Retinal pigment epithelial cell (primary cell): ENCODE results near the gene C4orf36.

Experiments used
- DNase-seq: peaks from one replicate; pipeline ENCODE4 v3.0.0-alpha.2; 2010; ENCODE audit warnings: low read depth
- H3K4me3 ChIP-seq: 2 replicates; pipeline ENCODE4 v1.5.1; 2011; ENCODE audit warnings: mild to moderate bottlenecking, low read length, control low read depth, moderate library complexity
- TF ChIP-seq, protein P1 (sequence below): conservative IDR thresholded peaks from 2 replicates; pipeline ENCODE4 v1.5.1; 2011; ENCODE audit warnings: low read depth, low read length, control low read depth, inconsistent platforms

Gene C4orf36

DNA sequence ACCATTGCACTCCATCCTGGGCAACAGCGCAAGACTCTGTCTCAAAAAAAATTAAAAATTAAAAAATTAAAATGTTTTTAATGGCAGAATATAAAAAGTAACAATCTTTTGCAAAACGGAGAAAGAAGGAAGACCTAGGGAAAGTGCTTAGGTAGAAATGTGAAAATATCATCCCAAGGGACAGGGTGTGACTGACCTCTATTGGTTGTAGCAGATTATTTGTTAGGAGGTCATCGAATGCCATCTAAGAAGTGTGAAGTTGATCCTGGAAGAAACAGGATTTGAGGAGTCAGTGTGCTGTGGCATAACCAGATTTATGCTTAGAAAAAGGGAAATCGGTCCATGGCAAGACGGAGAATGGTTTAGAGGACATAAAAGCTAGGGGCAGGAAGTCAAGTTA, 18.1 kb upstream of the C4orf36 start:
- no peak overlapping the region for H3K4me3 ChIP-seq
- DNase-seq, result no peak
- TF ChIP-seq, protein P1, sequence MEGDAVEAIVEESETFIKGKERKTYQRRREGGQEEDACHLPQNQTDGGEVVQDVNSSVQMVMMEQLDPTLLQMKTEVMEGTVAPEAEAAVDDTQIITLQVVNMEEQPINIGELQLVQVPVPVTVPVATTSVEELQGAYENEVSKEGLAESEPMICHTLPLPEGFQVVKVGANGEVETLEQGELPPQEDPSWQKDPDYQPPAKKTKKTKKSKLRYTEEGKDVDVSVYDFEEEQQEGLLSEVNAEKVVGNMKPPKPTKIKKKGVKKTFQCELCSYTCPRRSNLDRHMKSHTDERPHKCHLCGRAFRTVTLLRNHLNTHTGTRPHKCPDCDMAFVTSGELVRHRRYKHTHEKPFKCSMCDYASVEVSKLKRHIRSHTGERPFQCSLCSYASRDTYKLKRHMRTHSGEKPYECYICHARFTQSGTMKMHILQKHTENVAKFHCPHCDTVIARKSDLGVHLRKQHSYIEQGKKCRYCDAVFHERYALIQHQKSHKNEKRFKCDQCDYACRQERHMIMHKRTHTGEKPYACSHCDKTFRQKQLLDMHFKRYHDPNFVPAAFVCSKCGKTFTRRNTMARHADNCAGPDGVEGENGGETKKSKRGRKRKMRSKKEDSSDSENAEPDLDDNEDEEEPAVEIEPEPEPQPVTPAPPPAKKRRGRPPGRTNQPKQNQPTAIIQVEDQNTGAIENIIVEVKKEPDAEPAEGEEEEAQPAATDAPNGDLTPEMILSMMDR, result peak; percentile 5

DNA sequence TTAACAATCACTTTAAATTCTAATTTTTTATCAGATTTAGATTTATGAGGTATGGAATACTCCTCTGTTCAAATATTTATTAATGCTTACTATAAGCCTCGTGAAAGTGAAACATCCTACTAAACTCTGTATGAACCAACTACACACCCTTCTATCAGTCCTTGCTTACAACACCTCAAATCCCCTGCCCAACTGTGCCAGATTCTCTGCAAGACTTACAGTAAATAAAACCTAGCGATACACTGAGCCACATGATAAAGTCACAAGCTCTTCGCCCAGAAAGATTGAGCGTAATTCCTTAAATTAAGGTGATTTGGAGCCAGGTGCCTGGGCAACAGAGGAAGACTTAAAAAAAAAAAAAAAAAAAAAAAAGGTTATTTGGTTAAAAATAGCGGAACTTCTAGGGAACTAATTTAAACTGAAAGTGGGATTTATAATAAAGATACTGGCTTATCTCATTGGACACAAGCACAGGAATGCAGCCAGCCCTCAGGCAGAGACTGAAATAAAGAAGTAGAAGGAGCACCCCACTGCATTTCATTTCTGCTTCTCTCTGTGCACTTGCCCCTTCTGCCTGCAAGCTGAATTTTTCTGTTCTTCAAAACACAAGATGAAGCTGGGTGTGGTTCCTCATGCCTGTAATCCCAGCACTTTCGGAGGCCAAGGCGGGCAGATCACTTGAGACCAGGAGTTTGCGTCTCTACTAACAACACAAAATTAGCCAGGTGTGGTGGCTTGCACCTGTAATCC, 17.5 kb upstream of the C4orf36 start:
- H3K4me3 ChIP-seq, result peak overlapping the region; percentile 22
- TF ChIP-seq, protein P1, result no peak
- peak; percentile 61 for DNase-seq

DNA sequence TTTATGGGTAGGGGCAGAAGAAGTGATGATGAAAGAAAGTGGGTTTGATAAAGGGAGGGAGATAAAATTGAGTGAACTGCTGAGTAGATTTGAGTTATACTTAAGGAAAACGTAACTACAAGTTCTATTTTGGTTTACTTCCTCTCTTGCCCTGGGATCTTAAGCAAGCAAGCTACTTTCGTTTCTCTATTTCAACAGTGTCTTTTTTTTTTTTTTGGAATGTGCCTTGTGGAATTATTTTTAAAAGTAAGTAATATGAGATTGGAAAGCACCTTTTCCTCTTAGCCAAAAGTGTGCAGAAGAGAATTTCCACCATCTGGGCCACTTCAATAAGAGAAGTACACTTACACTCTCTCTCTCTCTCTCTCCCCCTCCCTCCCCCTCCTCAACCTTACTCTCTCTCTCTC, 16.0 kb upstream of the C4orf36 start:
- H3K4me3 ChIP-seq, result no peak overlapping the region
- TF ChIP-seq, protein P1, result no peak
- no peak for DNase-seq

DNA sequence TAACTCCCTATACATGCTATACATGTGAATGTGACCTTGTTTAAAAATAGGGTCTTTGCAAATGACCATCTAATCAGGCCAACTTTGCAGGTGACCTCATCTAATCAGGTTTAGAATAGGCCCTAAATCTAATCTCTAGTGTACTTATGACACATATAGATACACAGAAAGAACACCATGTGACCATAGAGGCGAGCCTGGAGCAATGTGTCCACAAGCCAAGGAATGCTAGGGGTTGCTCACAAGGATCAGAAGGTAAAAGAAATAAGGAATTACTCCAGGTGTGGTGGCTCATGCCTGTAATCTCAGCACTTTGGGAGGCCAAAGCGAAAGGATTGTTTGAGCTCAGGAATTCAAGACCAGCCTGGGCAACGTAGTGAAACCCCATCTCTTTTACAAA, 9.6 kb upstream of the C4orf36 start:
- no peak overlapping the region for H3K4me3 ChIP-seq
- DNase-seq, result no peak
- TF ChIP-seq, protein P1, result no peak

DNA sequence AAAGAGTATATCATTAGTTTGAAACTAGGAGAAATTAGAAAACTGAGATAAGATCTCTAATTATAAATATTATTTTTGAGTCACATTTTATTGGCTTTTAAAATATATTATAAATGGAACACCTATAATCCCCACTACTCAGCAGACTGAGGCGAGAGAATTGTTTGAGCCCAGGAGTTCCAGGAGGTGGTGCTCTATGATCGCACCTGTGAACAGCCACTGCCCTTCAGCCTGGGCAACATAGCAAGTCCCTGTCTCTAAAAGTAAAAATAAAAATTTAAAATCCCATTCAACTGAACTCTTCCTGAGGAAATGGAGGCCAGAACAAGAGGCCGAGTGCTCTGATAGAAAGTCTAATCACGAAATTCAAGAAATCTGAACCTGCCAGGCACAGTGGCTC, 6.3 kb upstream of the C4orf36 start:
- no peak for DNase-seq
- TF ChIP-seq, protein P1, result peak; percentile 27
- no peak overlapping the region for H3K4me3 ChIP-seq

DNA sequence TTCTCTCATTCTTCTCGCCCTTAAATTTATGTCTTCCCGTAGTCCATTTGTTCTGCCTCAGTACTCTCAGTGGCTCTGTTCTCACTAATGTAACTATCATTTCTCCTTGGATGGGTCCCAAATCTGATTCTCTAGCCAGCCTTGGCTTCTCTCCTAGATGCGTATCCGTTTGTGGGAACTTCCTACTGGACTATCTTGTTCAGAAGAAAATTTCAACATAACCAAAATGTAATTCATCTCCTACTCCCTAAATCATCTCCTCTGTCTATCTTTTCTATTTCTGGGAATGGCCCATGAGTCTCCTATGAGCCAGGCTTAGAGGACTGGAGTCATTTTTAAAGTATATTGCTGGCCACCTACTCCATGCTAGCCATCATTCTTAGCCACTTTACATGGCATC, 4.4 kb upstream of the C4orf36 start:
- H3K4me3 ChIP-seq, result no peak overlapping the region
- TF ChIP-seq, protein P1, result no peak
- no peak for DNase-seq
